ENCODE data around the gene KIDINS220.
"Not testable (repeated sequence)": the region's sequence is repeated elsewhere in the genome, so short reads cannot be mapped to it uniquely, and the experiment has no call there.

The KIDINS220 gene

GRCh38 chr2:8740136-8740535 is 97.3 kb downstream of the KIDINS220 start:
- DNase-seq, result no peak

GRCh38 chr2:8737571-8738175 is 99.7 kb downstream of the KIDINS220 start:
- DNase-seq, result no peak

- DNase-seq, result no peak
Observed at GRCh38 chr2:8732601-8733000, 104.8 kb downstream of the KIDINS220 start.

- DNase-seq, result no peak
Observed at GRCh38 chr2:8729939-8730338, 107.5 kb downstream of the KIDINS220 start.

GRCh38 chr2:8729101-8729500 is 108.3 kb downstream of the KIDINS220 start:
- DNase-seq, result not testable (repeated sequence)

- DNase-seq, result no peak
Observed at GRCh38 chr2:8728305-8729015, 109.0 kb downstream of the KIDINS220 start.

GRCh38 chr2:8725838-8726237 is 111.6 kb downstream of the KIDINS220 start:
- DNase-seq, result no peak

GRCh38 chr2:8722986-8723385 is 114.4 kb downstream of the KIDINS220 start:
- no peak for DNase-seq

- no peak for DNase-seq
Observed at GRCh38 chr2:8721410-8721809, 116.0 kb downstream of the KIDINS220 start.

- no peak for DNase-seq
Observed at GRCh38 chr2:8720741-8721140, 116.7 kb downstream of the KIDINS220 start.

- no peak for DNase-seq
Observed at GRCh38 chr2:8719528-8719927, 117.9 kb downstream of the KIDINS220 start.

- DNase-seq, result no peak
Observed at GRCh38 chr2:8714971-8715370, 122.4 kb downstream of the KIDINS220 start.

- no peak for DNase-seq
Observed at GRCh38 chr2:8714283-8714682, 123.1 kb downstream of the KIDINS220 start.

- no peak for DNase-seq
Observed at GRCh38 chr2:8710951-8711350, 126.5 kb downstream of the KIDINS220 start.

GRCh38 chr2:8709611-8710010 is 127.8 kb downstream of the KIDINS220 start:
- DNase-seq, result no peak

- DNase-seq, result no peak
Observed at GRCh38 chr2:8704906-8705305, 132.5 kb downstream of the KIDINS220 start.

GRCh38 chr2:8701681-8702379 is 135.6 kb downstream of the KIDINS220 start:
- DNase-seq, result no peak

- no peak for DNase-seq
Observed at GRCh38 chr2:8699839-8700238, 137.6 kb downstream of the KIDINS220 start.

GRCh38 chr2:8697190-8697589 is 140.2 kb downstream of the KIDINS220 start:
- no peak for DNase-seq

- DNase-seq, result no peak
Observed at GRCh38 chr2:8694737-8695136, 142.7 kb downstream of the KIDINS220 start.

GRCh38 chr2:8693157-8693821 is 144.1 kb downstream of the KIDINS220 start:
- no peak for DNase-seq

GRCh38 chr2:8692783-8693156 is 144.6 kb downstream of the KIDINS220 start:
- DNase-seq, result no peak

- no peak for DNase-seq
Observed at GRCh38 chr2:8691859-8692437, 145.5 kb downstream of the KIDINS220 start.

All from MV-4-11 (cell line).